ENCODE data around the gene XRCC1.
A peak's percentile ranks its signal among the peaks of the same experiment; 100 is the strongest.
"Not testable (repeated sequence)": the region's sequence is repeated elsewhere in the genome, so short reads cannot be mapped to it uniquely, and the experiment has no call there.

XRCC1 gene

GRCh38 chr19:43545981-43546380, 29.3 kb downstream of the XRCC1 start:
- no peak for DNase-seq (ENCODE audit: low read depth)

- no peak for DNase-seq (ENCODE audit: low read depth)
Measured at GRCh38 chr19:43545276-43545675, 30.1 kb downstream of the XRCC1 start.

DNA sequence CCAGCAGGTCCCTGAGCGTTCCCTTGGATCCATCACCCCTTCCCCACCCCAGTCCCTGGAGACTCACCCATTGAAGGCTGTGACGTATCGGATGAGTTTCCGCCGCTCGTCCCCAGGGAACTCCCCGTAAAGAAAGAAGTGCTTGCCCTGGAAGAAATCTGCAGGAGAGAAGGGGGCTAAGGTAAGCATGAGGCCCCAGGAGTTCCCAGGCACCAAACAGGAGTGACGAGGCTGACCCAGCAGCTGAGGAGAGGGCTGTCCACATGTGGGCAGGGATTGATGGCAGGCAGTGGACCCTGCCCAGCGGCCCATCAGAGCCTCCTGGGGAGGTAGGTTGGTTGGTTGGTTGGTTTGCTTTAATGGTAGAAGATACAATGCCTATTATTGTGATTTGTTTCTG, 31.2 kb downstream of the XRCC1 start:
- no peak for DNase-seq (ENCODE audit: low read depth)

- DNase-seq (ENCODE audit: low read depth) = no peak
Measured at GRCh38 chr19:43541920-43542650, 33.2 kb downstream of the XRCC1 start.

DNA sequence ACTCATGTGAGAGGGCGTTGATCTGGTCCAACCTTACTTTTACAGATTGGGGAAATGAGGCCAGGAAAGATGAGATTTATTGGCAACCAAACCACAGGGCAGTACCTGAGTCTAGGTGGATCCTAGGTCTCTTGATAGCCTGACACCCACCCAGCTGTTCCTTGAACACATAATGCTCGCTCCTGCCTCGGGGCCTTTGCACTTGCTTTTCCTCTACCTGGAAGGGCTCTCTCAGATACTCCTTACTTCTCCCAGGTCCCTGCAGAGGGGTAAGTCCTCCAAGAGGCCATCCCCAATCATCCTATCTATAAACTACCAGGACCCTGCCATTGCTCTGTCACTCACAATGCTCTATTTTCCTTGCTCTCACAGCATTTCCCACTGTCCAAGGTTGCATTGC, 34.9 kb downstream of the XRCC1 start:
- DNase-seq (ENCODE audit: low read depth) = no peak

DNA sequence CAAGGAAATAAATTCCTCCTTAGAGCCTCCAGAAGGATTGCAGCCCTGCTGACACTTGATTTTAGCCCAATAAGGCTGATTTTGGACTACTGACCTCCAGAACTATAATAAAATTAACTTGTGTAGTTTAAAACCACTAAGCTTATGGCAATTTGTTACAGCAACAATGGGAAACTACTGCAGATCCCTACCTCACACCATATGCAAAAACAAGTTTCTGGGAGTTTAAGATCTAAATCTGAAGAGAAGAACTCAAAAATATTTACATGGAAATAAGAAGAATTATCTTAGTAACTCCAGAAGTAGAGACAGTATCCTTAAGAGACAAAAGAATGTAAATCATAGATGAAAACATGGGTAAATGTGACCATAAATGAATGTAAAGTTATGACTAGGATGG, 36.4 kb downstream of the XRCC1 start:
- DNase-seq (ENCODE audit: low read depth) = no peak

GRCh38 chr19:43534816-43535761, 40.2 kb downstream of the XRCC1 start:
- DNase-seq (ENCODE audit: low read depth) = no peak

GRCh38 chr19:43534305-43534815, 41.0 kb downstream of the XRCC1 start:
- DNase-seq (ENCODE audit: low read depth) = no peak

GRCh38 chr19:43533546-43534304, 41.6 kb downstream of the XRCC1 start:
- peak; percentile 89 for DNase-seq (ENCODE audit: low read depth)

- peak; percentile 70 for DNase-seq (ENCODE audit: low read depth)
Measured at GRCh38 chr19:43532962-43533545, 42.3 kb downstream of the XRCC1 start, which contains the start of gene ZNF575. Gene ZNF575 (plus strand): TSS chr19:43533188. CDS start chr19:43534423, 1,235 bp downstream.

- DNase-seq (ENCODE audit: low read depth) = no peak
Measured at GRCh38 chr19:43532571-43532961, 42.8 kb downstream of the XRCC1 start.

- DNase-seq (ENCODE audit: low read depth) = no peak
Measured at GRCh38 chr19:43527860-43528622, 47.3 kb downstream of the XRCC1 start.

DNA sequence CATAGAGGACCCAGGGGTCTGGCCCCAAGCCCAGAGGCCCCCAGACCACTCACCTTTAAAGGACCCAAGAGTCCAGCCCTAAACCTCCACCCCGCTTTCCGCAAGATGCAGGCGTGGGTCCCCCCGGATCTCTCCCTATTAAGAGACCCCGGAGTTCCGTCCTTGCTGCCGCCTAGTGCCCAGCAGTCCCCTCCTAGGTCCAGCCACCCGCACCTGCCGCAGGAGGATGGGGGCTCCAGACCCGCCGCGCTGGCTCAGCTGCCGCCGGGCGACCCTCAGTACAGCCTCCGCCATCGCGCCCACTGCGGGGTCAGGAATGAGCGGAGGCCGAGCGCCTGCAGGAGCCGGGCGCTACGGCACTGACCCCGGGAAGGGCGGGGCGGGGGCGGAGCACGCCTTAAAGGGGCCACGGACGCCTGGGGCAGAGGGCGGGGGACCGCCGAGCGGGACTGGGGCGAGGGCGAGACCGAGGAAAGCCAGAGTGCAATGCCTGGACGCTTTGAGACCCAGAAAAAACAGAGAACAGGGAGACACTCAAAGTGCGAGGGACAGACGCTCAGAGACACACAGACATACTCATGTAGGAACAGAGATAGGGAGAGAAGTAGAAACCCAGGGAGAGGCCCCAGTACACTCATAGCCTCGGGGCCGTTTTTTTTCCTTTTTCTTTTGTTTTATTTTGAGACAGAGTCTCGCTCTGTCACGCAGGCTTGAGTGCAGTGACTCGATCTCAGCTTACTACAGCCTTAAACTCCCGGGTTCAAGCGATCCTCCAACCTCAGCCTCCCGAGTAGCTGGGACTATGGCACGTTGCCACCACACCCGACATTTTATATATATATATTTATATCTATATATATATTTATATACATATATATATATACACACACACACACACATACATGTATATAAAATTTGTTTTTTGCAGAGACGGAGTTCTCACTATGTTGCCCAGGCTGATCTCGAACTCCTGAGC, 48.2 kb downstream of the XRCC1 start, which contains the start of gene ETHE1:
Gene ETHE1, minus strand, starts transcription at position 318 of the 976 bp plus-strand sequence. Its CDS starts 24 bp downstream, at position 294.
- peak; percentile 61 for DNase-seq (ENCODE audit: low read depth)

- DNase-seq (ENCODE audit: low read depth) = no peak
Measured at GRCh38 chr19:43525836-43526771, 49.2 kb downstream of the XRCC1 start.

- no peak for DNase-seq (ENCODE audit: low read depth)
Measured at GRCh38 chr19:43524922-43525835, 50.1 kb downstream of the XRCC1 start.

GRCh38 chr19:43523696-43524095, 51.6 kb downstream of the XRCC1 start:
- DNase-seq (ENCODE audit: low read depth) = not testable (repeated sequence)

DNA sequence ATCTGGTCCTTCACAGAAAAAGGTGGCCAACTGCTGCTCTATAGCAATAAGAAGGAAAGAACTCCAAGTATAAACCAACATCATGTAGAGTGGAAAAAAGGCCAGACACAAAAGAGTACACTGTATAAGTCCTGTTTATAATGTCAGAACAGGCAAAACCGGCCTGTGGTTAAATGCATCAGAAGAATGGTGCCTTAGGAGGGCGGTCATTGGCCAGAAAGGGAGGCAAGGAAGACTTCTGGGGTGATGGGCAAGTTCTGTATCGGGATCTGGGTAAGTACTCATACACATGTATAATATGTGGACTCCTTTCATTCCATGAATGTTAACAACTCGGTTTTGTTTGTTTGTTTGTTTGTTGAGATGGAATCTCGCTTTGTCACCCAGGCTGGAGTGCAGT, 52.4 kb downstream of the XRCC1 start:
- no peak for DNase-seq (ENCODE audit: low read depth)

Measured in T-helper 22 cell (primary cell).